HG02852 (cell line): ENCODE measurements around the gene LRRC3C.

ENCODE experiments used
- ATAC-seq: cut with Tn5 transposase; IDR thresholded peaks from one replicate; pipeline ENCODE4 v1.9.1; 2021; ENCODE audit warnings: mild to moderate bottlenecking, moderate library complexity; ENCODE audit not compliant: unreplicated experiment

The LRRC3C gene

DNA sequence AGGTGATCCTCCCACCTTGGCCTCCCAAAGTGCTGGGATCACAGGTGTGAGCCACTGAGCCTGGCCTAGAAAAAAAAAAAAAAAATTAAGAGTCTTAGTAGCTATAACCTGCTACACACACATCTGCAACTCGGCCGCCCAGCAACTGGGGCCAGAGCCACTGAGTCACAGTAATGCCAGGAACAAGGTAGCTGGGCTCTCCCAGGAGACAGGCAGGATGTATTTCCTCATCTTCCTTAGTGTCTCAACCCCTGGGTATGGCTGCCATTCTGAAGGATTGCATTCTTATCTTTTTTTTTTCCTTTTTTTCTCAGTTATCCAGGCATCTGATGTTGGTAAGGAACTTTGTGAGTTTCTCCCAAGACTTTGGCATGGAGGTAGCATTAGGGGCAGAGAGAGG, 46.0 kb downstream of the LRRC3C start:
- no peak for ATAC-seq

DNA sequence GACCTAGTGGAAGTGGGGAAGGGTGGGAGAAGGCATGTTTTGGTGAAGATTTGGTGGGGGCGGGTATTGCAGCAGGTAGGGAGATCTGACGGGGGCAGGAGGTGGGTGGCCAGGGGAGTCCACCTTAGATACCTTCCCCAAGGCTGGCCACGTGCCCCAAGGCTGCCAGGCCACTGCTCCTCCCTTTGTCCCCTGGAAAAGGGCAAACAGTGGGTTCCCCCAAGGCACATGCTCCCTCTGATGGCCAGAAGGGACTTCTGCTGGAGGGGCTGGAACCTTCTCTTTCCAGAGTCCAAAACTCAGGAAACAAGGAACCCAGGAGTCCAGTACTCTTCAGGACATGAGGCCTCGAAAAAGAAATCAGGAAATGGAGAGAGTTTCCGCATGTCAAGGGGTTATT, 46.9 kb downstream of the LRRC3C start:
- no peak for ATAC-seq

DNA sequence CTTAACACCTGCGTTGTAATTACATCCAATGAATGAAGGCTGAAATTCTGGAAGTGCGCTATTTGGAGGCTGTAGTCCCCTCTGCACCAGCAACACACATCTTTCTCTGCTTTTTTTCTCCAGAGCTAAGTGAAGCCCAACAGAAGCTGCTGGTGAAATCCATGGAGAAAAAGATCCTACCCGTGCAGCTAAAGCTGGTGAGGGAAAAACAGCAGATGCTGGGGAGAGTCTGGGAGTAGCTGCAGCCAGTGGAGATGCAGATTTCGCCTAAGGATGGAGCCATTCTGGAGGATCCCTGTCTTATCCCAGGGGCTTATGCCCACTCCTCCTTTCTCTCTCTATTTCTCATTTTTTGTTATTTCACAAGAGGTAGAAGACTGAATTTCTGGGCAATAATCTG, 48.3 kb downstream of the LRRC3C start:
- no peak for ATAC-seq

DNA sequence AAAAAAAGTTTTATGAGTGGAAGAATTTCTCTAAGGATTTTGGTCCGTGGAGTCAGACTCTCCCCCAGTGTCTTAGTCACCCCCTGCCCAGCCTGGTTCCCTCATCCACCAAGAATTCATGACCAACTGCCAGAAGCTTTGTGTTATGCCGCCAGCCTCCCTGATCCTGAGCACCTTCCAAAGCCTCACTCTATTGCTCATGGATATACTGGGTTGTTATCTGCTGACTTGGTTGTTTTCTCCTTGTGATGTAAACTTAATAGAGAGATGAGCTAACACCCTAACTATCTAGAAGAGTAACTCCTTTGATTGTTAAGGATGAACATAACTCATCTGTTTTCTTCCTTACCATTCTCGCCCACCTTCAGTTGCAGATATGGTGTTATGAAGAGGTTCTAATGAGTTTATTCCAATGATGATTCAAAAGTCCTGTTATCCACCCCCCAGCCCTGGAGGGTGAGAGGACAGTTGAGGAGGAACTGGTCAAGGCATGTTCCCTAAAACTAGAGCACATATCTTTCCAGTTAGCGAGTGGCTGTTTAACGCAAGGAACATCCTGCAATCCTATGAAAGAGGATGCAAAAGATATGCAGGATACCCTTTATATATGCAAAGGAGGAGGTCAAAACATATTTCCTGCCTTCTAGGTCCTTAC, 51.6 kb downstream of the LRRC3C start:
- no peak for ATAC-seq

DNA sequence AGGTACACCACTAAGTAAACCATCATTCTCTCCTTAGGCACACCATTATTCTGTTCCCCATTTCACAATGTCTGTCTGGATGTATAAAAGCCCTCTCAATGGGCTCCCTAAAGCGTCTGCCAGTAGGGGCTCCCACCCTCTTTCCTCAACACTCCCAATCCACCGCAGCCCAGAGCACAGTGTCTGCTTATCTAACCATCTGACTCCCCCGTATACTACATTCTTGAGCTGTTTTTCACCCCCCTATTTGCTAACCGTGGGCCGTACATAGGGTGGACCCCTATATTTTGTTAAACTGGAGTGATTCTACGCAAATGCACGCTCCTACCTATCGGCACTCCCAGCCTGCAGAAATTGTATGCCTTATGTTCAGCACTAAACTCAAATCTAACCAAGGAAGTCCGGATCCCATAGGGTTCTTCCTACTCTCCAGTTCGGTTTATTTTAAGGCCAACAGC, 52.4 kb downstream of the LRRC3C start:
- ATAC-seq, result peak; percentile 16

DNA sequence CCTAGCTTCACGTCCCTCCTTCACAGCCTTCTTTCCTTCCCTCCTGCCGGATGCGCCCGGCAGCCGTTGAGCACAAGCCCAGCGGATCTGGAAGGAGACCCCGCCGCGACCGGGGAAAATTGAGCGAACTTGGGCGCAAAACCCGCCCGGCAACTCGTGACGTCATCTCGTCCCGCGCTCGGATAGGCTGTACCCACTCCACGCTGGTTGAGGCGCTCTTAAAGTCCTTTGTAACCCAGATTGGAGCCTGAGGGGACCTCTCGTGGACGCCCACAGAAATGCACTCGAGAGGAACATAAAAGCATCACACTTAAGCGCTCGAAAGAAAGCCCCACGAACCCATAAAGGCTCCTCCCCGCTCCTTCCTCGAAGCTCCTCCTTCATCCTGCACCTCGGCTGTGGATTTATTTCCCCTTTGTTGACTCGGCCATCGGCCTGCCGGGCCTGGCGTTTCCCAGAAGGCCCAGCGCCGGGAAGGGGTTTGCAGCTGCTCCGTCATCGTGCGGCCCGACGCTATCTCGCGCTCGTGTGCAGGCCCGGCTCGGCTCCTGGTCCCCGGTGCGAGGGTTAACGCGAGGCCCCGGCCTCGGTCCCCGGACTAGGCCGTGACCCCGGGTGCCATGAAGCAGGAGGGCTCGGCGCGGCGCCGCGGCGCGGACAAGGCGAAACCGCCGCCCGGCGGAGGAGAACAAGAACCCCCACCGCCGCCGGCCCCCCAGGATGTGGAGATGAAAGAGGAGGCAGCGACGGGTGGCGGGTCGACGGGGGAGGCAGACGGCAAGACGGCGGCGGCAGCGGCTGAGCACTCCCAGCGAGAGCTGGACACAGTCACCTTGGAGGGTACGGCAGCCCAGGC, 53.0 kb downstream of the LRRC3C start, which contains the start of gene PSMD3:
PSMD3 (plus strand) TSS at position 457 of the 856 bp plus-strand sequence; CDS start at position 621, 164 bp downstream.
- ATAC-seq, result peak; percentile 90

DNA sequence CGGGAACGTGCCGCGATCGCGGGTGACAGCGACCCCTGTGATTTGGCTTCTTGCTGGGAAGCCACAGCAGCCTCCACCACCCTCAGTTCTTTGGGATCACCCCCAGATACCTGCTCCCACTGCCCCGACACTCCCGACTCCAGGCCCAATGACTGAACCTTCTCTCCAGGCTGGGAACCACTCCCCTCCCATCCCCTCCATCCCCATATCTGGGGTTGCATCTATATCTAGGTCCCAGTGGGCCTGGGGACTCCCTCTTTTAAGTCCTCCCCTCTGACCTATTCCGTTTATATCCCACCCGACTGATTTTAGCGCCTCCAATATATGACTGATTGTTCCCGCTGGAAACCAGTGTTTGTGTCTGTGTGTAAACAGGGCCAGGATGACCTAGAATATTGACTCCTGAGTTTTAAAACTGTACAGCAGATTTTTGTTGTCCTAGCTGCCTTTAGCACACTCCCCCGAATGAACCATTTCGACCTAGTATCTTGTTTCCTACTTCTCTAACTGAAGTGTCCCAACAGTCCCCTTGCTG, 53.7 kb downstream of the LRRC3C start:
- no peak for ATAC-seq

DNA sequence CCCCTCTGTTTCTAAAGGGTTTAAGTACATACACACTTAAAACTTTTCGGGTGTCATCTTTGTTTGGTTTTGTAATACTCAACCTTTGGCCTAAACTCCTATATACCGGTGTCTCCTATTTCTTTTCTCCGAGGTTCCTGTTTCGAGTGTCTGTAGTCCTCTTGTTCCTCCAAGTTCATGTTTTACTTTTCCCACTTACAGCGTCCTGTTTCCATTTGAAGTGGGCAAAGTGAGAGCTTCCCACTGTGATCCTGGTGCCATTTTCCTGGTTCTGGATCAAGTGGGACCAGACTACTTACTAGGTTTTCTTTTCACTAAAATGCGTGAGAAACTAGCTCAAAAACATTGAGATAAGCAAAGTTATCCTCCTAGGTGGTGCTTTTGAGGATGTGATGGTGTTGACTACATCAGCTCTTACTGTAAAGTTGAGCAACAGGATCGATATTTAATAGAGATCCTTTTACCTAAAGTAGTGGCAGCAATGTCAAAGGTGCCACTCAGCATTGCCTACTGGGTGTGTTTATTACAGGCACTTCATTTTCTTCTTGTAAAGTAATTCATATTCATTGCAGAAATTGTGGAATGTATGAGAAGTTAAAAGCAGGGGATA, 54.3 kb downstream of the LRRC3C start:
- no peak for ATAC-seq

DNA sequence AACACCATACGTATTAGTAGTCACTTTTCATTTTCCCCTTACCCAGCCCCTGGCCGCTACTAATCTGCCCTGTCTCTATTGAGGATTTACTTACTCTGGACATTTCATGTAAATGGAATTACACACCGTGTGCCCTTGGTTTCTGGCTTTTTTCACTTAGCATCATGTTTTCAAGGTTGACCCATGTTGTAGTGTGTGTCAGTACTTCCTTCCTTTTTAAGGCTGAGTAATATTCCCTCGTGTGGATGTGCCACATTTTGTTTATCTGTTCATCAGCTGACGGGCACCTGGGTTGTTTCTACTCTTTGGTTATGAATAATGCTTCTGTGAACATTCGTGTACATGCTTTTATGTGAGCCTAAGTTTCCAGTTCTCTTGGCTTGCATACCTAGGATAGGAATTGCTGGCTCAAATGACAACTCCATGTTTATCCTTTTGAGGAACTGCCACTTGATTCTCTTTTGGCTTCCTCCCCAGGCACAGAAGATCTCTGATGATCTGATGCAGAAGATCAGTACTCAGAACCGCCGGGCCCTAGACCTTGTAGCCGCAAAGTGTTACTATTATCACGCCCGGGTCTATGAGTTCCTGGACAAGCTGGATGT, 60.8 kb downstream of the LRRC3C start:
- no peak for ATAC-seq

DNA sequence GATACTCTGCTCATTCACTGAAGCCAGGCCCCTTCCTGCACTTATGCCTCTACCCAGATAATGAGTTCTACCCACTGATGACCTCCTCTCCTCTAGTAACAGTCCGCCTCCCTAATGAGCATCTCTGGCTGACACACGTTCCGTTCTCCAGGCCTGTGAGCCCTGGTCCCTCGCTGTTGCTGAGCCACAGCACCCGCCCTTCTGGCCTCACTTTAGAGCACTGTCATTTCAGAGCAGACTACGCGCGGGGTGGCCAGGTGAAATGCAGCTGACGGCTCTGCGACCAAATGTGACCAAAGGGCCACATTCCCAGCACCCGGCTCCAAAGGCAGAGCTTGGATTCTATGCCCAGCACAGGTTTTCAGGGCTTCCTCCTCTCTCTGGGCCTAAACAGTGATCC, 66.9 kb downstream of the LRRC3C start:
- no peak for ATAC-seq
